UCSD-AML1 (cell line): ENCODE results near the gene APC.
A peak's percentile ranks its signal among the peaks of the same experiment; 100 is the strongest.

ENCODE experiments used
- DNase-seq: peaks from one replicate; lab custom pipeline; 2025; ENCODE audit not compliant: unreplicated experiment; lab: John Stamatoyannopoulos, UW

The APC gene

DNA sequence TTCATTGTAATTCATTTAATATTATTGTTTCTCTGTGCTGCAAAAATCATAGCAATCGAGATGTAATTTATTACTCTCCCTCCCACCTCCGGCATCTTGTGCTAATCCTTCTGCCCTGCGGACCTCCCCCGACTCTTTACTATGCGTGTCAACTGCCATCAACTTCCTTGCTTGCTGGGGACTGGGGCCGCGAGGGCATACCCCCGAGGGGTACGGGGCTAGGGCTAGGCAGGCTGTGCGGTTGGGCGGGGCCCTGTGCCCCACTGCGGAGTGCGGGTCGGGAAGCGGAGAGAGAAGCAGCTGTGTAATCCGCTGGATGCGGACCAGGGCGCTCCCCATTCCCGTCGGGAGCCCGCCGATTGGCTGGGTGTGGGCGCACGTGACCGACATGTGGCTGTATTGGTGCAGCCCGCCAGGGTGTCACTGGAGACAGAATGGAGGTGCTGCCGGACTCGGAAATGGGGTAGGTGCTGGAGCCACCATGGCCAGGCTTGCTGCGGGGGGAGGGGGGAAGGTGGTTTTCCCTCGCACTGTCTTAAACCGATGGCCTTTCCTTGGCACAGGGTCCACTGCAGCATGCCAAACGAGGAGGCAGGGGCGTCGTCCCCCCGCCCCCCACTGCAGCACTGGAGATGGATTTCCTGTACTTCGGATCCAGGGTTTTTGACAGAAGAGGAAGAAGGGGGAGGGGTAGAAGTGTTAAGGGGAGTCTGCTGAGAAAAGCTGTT, at the start of gene APC:
Gene APC, plus strand, starts transcription at position 423 of the 728 bp plus-strand sequence. CDS start 17,006 bp downstream, outside the sequence.
- peak; percentile 90 for DNase-seq

DNA sequence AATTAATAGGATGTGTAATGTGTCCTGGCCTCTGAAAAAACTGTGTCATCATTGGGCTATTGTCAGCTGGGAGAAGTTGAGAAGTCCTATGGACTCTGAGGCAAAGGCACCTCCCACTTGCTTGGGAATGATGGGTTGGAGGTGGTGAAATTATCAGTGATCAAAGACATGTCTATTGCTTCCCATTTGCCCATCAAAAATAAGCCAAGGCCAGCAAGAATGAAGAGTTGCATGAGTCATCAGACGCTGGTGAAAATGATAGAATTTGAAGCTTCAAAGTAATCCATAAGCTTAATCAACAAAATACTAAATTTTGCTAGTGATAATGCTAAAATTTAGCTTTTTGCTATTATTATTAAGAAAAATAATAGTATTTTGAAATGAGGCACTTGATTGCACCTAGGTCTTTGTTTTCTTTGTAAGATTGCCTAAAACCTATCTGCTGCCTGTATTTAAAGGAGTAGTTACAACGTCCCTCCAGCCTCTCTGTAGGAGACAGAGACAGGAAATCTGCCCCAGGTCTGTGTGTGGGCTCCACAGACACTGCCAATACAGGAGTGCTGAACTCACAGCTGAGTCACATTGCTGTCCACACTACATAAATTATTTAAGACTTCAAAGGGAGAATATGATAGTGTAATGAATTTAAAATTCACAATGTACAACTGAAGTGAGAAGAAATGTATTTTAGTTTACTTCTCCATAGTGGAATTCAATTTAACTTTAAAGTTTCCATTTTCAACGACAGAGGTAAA, 48.4 kb upstream of the APC start:
- DNase-seq = no peak

DNA sequence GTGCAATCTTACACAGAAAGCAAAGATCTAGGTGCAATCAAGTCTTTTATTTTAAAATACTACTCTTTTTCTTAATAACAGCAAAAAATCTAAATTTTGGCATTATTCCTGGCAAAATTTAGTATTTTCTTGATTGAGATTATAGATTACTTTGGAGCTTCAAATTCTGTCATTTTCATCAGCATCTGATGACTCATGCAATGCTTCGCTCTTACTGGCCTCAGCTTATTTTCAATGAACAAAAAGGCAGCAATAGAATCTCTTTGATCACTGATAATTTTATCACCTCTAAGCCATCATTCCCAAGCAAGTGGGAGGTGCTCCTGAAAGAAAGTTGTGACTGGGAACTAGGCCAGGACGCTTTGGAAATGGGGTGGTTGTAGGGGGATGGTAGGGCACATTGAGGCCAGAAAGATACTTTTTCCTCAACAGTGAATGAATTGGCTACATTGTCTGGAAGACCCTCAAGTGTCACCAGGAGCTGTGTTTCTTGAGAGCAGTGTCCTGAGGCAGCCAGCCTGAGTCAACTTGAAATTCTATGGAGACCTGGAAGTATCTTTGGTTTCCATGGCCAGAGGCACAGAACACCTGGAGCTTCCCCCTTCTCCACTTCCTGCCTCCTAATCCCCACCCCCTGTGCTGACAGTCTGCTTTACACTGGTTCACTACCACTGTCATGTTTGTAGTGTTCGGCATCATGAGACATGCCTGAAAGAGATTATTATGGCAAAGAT, 46.9 kb upstream of the APC start:
- no peak for DNase-seq

DNA sequence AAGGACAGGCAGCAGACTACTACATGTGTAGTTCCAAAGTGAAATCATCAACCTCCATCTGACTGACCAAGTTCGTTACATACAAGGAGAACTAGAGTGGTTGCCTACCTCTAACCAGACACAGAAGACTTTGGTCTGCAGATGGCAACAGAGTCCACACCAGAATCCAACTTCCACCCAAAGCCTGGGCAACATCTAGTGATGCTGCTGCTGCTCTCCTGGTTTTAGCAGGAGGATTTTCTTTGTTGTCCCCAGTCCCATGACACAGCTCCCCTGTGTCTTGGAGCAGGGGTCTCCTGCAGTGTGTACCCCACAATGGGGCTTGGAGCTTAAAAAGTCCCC, 46.4 kb upstream of the APC start:
- no peak for DNase-seq

- DNase-seq = peak; percentile 47
Observed at GRCh38 chr5:112691758-112692157, 45.9 kb upstream of the APC start.

DNA sequence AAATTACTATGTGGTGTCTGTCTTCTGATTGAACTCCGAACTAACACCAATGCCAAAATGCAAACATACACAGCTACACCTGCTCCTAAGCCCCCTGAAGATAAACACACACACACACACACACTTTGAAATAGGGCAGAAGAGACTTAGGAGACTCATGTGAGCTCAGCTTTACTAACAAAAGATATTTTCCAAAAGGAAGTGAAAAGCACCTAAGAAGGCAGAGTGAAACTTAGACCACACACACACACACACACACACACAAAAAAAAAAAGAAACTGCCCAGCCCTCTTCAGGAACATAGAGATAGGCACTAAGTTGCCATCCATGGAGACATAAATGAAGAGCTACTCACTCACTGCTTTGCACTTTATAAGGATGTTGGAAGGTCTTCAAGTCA, 45.2 kb upstream of the APC start:
- DNase-seq = no peak

DNA sequence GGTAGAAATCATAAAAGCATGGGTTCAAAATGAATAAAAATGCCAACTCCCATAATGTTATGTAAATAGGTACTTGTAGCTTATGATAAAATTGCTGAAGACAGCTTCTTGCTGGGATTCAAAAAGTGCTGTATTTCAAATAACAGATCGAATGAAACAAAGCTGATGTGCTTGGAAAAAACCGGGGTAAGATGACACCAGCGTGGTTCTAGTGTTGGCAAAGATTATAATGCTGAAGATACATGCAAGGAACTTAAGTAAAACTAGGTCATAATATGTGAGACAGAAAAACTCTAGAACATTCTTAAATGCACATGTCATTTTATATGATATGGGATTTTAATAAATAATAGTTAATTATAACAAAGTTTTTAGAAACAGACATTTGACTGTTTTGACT, 44.4 kb upstream of the APC start:
- no peak for DNase-seq

DNA sequence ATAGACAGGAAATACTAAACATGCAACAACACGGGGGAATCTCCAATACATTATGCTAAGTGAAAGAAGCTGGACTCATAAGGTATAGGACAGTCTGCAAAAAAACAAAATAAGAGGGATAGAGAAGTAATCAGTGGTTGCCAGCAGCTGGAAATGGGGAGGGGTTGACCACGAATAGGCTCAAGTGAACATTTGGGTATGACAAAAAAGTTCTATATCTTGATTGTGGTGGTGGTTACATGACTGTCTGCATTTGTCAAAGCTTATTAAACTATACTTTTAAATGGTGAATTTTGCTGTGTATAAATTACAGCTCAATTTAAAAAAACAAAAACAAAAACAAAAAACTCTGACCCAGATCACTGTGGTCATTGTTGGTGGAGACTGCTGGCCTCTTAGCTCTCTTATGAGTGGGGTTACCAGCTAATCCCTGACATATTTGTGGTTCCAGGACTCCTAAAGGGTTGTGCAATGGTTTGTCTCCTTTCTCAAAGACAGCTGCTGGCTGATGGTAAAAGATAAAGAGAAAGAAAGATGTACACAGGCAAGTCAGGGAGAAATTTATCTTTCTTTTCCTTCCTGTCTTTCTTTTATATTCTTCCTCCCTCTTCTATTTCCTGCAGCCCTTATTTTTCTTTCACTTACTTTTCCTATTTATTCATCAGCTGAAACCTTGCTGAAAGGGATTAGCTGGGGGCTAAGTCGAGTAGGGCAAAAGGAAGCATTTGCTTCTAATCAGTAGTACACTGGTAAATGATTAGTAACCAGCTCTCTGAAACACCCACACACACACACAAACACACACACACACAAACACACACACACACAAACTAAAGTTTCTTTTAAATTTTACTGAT, 42.6 kb upstream of the APC start:
- no peak for DNase-seq

DNA sequence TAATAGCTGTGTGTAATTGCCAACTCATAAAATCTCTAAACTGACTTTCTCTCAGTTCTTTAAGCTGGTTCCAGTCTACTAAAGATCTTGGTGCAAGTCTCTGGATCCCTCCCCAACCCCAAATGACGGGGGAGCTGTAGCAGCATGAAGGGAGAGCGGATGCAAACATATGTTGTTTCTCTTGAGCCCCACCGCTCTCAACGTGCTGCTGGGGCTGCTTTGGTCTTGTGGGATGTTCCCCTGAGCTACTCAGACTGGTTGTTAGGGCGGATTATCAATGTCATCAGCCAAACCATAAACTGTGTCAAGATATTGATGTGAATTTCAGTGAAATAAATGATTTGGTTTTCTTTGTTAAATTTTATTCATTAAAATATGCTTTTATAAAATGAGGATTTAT, 40.9 kb upstream of the APC start:
- DNase-seq = no peak

DNA sequence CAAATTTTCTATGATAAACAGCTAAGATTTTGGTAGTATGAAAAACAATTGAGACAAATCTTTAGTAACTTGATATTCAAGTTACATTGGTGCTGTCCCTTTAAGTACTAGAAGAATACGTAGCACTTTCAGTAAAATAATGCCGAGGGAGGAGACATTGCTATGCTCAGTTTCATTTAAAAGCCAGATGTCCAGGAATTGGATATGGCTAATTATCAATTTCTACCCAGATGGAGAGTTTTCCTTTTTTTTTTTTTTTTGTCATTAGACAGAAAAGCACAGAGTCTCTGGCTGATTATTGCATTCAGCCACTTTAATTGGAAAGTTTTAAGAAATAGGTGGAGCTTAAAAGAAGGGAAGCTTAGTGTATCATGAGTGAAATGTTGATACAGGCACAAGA, 40.4 kb upstream of the APC start:
- no peak for DNase-seq

DNA sequence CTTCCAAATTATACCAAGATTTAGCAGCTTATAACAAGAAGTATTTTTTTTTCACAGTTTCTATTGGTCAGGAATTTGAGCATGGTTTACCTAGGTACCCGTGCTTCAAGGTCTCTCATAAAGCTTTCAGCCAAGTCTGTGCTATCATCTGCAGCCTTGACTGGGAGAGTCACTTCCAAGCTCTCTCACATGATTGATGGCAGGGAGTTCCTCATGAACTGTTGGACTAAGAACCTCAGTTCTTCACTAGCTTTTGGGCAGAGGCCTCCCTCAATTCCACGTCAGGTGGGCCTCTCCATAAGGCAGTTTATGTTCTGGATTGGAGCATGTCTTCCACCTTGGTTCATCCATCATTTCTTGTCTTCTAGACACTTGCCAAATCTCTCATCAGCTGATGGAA, 39.9 kb upstream of the APC start:
- DNase-seq = no peak

DNA sequence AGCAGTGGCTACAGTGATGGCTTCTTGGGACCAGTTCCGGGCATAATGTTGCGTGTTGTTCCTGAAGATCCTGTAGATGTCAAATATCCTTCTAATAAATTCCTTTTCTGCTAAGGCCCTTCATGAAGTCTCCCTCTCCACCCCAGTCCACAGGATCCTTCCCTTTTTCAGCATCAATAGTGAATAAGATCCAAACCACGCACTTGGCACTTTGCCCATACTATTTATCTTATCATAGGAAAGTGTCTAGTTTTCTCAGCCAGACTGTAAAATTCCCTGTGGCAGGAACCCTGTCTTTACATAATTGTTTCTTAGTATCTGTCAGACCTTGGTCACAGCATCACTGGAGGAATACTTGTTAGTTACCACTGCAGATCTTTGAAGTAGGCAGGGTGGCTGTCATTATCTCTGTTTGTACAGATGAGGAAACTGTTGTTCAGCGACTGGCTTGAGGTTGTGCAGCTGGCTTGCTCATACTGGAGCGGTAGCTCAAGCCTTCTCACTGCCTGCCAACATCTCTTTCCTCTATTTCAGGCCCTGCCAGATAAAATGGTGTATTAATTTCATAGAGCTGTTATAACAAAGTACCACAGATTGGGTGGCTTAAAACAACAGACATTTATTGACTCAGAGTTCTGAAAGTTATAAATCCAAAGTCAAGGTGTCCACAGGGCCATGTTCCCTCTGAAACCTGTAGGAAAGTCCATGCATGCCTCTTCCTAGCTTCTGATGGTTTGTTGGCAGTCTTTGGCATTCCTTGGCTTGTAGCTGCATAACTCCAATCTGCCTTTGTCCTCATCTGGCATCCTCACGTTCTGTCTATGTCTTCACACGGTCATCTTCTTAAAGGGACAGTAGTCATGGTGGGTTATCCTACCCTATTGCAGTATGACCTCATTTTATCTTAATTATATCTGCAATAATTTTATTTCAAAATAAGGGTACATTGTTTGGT, 33.5 kb upstream of the APC start:
- DNase-seq = peak; percentile 40

DNA sequence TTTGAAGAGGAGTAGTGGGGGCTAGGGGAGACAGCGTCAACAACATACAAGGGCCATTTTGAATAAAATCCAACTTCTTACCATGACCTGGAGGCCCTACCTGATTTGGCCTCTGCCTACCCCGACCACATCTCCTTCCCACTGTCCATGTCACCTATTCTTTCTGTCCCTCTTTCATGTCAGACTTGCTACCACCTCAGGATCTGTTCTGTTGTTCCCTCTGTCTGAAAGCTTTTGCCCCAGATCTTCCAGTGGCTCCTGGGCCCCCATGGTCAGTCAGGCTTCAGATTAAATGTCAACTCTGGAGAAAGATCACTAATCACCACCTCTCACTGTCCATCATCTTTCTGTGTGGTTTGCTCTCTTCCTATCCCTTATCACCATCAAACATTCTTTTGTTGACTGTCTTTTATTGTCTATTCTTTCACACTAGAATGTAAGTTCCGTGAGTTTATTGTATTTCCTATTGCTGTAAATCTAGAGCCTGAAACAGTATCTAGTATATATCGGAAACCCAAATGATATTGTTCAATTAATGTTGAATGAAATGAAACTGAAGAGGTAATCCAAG, 31.2 kb upstream of the APC start:
- DNase-seq = no peak

DNA sequence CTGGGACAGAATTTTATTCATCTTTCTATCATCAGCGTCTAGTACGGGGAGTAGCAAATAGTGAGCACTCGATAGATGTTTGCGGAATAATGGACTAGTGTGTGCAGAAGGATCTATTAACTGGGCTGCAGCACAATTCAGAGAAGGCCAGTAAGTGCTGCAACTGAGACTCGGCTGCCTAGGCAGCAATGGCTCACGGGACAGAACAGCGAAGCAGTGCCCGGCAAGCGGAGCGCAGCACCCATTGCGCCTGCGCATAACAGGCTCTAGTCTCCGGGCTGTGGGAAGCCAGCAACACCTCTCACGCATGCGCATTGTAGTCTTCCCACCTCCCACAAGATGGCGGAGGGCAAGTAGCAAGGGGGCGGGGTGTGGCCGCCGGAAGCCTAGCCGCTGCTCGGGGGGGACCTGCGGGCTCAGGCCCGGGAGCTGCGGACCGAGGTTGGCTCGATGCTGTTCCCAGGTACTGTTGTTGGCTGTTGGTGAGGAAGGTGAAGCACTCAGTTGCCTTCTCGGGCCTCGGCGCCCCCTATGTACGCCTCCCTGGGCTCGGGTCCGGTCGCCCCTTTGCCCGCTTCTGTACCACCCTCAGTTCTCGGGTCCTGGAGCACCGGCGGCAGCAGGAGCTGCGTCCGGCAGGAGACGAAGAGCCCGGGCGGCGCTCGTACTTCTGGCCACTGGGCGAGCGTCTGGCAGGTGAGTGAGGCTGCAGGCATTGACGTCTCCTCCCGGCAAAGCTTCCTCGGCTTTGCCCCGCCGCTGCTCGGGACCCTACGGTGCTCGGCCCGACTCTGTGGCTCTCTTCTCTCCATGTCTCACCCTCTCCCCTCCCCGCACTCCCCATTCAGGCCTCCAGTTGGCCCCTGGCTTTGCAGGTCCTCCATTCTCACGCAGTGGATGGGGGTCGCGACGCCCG, 30.2 kb upstream of the APC start:
- DNase-seq = peak; percentile 95

DNA sequence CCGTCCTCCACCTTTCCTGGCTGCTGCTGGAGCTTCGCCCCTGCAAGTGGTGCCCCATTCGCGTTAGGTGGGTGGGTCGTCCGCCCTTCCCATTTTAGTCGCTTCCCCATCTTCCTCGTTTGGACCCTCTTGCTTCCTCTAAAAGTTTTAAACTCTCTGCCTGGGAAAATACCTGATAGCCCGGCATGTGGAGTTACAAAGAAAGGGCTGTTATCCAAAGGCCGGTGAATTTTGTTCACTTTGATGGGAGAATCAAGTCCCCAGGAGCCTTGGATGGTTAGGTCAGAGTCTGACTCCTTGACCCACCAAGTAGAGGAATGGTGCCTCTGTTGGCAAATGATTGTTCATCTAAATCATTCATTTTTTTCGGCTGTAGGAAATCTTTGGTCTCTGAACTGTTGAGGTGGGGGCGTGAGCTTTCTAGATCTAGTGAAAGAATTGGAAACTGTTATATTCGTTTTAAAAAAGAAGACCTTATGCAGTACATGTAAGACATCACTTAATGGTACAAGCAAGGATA, 29.5 kb upstream of the APC start:
- DNase-seq = no peak

DNA sequence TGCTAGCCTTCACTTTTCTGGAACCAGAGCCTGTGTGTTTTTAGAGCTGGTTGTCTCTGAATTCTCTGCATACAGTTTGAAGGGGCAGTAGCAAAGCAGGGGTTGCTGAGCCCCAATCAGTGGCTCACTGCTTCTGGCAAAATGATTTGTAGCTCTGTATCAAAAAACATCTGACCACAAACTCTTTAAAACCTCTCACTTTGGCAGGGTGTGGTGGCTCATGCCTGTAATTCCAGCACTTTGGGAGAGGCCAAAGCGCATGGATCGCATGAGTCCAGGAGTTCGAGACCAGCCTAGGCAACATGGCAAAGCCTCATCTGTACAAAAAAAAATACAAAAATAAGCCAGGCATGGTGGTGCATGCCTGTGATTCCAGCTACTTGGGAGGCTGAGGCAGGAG, 28.3 kb upstream of the APC start:
- no peak for DNase-seq

DNA sequence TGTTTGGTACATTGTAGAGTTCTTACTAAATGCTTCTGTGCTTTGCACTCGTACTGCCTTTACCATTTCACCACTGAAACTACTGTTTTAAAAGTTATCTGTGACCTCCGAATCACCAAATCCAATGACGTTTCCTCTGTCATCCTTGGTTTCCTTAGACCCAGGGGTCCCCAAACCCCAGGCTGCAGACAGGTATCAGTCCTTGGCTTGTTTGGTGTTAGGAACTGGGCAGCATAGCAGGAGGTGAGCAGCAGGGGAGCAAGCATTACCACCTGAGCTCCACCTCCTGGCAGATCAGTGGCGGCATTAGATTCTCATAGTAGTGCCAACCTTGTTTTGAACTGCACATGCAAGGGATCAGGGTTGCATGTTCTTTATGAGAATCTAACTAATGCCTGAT, 26.8 kb upstream of the APC start:
- no peak for DNase-seq

DNA sequence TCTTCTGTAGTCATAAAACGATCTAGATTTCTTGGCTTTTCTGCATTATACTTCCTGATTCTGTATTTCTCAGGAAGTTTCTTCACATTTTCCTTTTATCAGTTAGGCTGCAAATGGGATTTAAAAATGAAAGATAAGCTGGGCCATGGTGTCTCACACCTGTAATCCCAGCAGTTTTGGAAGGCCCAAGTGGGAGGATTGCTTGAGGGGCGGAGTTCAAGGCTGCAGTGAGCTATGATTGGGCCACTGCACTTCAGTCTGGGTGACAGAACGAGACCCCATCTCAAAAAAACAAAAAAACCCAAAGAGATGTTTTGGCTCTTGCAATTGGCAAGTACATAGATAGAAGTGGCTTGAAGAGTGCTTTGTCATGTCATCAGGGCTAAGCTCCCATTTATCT, 26.2 kb upstream of the APC start:
- DNase-seq = no peak
